ENCODE data around the gene MAST4.

Gene MAST4

DNA sequence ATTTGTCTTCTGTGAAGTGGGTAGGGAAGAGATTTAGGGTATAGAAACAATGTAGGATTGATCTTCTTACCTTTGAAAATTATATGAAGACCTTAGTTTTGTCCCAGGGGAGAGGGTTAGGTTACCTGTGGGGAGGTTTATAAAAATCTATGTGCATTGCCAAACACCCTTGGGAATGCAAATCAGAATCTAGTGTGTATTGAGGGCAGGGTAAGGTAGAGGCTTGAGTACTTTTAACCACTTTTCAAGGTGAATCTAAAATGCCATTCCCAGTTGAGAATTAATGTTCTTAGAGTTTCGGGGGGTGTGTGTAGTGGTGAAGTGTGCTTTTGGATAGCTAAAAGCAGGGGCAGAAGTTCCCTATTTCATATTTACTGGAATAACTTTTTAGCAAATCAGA lies 312.0 kb downstream of the MAST4 start:
- TF ChIP-seq, protein P1, sequence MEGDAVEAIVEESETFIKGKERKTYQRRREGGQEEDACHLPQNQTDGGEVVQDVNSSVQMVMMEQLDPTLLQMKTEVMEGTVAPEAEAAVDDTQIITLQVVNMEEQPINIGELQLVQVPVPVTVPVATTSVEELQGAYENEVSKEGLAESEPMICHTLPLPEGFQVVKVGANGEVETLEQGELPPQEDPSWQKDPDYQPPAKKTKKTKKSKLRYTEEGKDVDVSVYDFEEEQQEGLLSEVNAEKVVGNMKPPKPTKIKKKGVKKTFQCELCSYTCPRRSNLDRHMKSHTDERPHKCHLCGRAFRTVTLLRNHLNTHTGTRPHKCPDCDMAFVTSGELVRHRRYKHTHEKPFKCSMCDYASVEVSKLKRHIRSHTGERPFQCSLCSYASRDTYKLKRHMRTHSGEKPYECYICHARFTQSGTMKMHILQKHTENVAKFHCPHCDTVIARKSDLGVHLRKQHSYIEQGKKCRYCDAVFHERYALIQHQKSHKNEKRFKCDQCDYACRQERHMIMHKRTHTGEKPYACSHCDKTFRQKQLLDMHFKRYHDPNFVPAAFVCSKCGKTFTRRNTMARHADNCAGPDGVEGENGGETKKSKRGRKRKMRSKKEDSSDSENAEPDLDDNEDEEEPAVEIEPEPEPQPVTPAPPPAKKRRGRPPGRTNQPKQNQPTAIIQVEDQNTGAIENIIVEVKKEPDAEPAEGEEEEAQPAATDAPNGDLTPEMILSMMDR (IDR thresholded peaks at IDR 0.05; ENCODE audit: insufficient read depth, low read depth, low read length, missing control alignments) = no peak
- no peak for DNase-seq (ENCODE audit: low read depth)
- H3K4me3 ChIP-seq (ENCODE audit: low read length) = no peak overlapping the region

DNA sequence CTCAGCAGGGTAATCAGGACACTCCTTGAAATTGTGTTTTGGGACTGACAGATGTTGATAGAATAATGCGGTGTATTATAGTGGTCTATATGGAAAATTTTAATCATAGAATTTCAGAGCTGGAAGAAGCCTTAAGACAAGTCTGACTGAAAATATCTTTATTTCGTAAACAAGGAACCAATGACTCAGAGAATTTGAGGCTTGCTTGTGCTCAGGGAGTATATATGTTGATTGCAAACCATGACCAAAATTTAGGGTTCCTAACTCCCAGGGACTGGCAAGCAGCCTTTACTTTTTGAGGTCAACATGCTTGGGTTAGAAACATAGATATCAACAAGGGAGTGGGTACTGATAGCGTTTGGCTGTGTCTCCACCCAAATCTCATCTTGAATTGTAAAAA lies 313.2 kb downstream of the MAST4 start:
- TF ChIP-seq, protein P1 (IDR thresholded peaks at IDR 0.05; ENCODE audit: insufficient read depth, low read depth, low read length, missing control alignments) = no peak
- DNase-seq (ENCODE audit: low read depth) = no peak
- H3K4me3 ChIP-seq (ENCODE audit: low read length) = no peak overlapping the region

DNA sequence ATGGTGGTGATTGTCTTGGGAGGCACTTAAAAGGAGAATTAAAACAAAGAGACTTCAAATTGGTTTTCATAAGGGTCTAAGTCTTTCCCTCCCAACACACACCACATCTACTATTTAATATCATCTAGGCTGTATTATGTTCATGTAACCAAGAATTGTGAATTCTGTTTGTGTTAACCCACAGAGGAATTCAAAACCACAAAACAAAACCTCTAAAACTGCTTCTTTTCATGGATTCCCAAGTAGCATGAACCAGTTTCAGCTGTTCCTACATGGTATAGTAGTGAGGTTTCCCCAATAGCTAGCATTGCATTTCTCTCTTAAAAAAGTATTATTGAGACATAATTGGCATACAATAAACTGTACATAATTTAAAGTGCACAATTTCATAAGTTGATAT lies 316.6 kb downstream of the MAST4 start:
- TF ChIP-seq, protein P1 (IDR thresholded peaks at IDR 0.05; ENCODE audit: insufficient read depth, low read depth, low read length, missing control alignments) = no peak
- H3K4me3 ChIP-seq (ENCODE audit: low read length) = no peak overlapping the region
- no peak for DNase-seq (ENCODE audit: low read depth)

DNA sequence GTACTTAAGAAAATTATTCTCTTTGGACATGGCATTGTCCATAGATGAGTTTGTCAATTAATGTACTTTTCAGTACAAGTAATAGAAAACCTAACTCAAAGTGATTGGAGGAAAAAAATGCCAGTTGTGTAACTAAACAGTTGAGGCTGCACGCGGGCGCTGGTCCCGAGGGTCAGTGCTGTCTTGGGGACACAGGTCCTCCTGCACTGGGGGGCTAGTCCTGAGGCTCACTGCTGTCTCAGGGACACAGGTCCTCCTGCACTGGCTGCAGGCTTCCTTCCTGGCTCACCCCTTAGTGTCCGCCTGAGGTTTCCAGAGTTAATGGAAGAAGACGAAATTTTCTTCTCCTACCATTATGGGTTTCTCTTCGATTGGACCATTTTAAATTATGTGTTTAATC lies 319.3 kb downstream of the MAST4 start:
- H3K4me3 ChIP-seq (ENCODE audit: low read length) = no peak overlapping the region
- DNase-seq (ENCODE audit: low read depth) = no peak
- TF ChIP-seq, protein P1 (IDR thresholded peaks at IDR 0.05; ENCODE audit: insufficient read depth, low read depth, low read length, missing control alignments) = no peak

DNA sequence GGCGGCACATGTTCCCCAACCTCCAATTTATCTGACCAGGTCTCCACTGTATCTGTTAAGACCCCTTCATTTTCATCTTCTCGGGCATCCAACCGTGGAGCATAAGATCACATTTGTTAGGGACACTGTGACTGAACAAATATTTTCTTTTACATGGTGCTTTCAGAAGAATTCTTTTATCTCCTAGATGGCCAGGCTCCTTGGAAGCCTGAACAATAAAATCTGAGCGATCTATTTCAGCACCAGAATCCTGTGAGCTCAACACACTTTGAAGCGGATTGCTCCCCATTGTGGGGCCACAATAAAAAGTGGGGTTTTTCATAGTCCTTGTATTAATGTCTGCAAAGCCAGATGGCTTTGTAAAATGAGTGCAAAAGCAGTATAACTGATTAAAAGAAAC lies 326.7 kb downstream of the MAST4 start:
- no peak overlapping the region for H3K4me3 ChIP-seq (ENCODE audit: low read length)
- DNase-seq (ENCODE audit: low read depth) = no peak
- TF ChIP-seq, protein P1 (IDR thresholded peaks at IDR 0.05; ENCODE audit: insufficient read depth, low read depth, low read length, missing control alignments) = no peak

DNA sequence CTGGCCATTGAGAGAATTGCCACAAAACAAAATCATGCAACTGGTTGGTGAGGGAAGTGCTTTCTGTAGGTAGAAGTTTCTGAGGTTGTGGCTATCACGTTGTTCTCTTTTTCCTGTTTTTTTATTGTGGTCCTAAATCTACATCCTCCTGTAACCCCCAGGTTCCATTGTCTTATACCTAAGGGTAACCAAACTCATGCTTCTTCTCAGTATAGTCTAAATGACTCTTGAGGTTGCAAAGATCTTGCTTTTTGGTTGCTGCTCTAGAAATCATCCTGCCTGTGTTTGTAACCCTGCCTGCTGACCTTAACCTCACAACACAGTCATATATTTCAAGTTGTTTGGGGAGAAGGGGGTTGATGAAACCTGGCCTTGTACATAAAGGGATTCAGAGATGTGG lies 327.3 kb downstream of the MAST4 start:
- no peak overlapping the region for H3K4me3 ChIP-seq (ENCODE audit: low read length)
- DNase-seq (ENCODE audit: low read depth) = no peak
- TF ChIP-seq, protein P1 (IDR thresholded peaks at IDR 0.05; ENCODE audit: insufficient read depth, low read depth, low read length, missing control alignments) = no peak

DNA sequence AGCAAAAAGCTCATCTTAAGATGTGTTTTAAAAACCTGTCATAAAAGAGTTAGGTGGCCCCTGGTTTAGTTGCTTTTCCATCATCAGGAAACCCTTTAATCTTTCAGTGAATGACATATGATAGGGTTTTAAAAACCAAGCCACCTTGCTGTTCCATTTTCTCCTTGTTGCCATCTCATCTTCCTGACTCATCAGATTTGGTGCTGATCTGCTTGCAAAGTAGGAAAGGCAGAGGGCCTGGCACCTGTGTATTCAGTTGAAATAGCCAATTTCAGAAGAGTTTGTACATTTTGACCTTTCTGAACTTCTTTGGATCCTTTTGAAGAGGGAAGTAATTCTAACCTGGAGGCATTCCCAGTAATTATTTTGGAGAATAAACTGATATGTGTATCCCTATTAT lies 327.7 kb downstream of the MAST4 start:
- no peak for DNase-seq (ENCODE audit: low read depth)
- TF ChIP-seq, protein P1 (IDR thresholded peaks at IDR 0.05; ENCODE audit: insufficient read depth, low read depth, low read length, missing control alignments) = no peak
- no peak overlapping the region for H3K4me3 ChIP-seq (ENCODE audit: low read length)

Data from epithelial cell of esophagus (primary cell).